ENCODE measurements around the gene THBS1.

THBS1 gene

DNA sequence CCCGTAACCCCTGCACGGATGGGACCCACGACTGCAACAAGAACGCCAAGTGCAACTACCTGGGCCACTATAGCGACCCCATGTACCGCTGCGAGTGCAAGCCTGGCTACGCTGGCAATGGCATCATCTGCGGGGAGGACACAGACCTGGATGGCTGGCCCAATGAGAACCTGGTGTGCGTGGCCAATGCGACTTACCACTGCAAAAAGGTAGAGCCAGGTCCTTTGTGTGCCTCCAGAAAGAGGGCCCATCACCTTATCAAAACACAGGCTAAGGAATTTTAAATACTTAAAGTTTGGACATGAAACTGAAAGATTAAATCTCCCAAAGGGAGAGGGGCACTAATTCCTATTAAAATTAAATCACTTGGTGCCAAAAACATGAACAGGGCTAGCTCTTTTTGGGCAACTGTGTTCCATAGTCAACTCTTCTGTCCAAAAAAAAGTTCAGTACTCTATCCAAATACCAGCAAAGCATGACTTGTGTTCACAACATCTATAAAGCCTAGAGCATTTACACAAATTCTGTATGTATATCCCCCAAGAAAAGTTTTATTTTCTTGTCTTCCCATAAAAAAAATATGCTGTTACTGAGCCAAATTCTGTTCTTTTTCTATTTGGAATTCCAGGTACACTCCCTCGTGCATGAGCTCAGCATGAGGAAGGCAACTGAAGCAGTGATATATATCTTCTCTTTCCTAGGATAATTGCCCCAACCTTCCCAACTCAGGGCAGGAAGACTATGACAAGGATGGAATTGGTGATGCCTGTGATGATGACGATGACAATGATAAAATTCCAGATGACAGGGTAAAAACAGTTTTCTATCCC lies 9.2 kb downstream of the THBS1 start:
- no peak for DNase-seq

DNA sequence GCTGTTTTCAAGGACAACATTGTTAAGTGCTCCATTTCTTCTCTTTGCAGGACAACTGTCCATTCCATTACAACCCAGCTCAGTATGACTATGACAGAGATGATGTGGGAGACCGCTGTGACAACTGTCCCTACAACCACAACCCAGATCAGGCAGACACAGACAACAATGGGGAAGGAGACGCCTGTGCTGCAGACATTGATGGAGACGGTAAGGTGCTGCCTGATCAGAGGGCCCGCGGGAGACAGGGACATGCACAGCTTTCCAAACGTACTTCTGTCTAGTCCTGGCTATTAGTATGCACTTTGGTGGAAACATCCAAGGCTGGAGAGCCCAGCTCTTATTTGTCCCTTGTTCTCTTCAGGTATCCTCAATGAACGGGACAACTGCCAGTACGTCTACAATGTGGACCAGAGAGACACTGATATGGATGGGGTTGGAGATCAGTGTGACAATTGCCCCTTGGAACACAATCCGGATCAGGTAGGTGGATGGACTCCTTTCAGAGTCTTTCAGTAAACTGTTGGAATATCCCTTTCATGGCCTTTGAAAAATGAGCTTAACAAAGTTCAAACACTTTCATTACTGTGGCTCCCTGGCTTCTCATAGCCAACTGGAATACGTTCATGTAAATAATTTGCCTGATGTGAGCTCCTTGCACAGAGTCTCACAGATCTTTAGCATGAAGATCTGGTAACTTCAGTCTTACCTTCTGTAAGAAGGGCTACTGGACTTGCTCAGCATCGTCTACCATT lies 10.4 kb downstream of the THBS1 start:
- DNase-seq: no peak

DNA sequence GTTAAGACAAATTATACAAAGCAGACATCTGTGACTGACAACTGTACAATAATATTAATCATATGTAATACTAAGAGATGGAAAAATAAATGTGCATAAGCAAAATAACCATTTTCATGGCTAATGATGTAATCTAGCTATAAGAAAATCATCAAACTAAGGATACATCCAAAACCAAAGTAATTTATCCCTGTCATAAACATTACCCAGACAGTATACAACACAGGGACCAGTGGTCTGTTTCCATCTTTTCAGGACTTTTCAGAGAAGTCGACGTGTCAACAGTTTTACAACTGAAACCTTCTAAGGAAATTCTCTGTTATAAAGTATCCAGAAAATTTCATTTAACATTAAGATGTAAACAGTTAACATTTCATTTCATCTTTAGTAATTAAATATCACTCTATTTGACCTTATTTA lies 11.0 kb downstream of the THBS1 start:
- no peak for DNase-seq

GRCh38 chr15:39592500-39592899 lies 11.6 kb downstream of the THBS1 start:
- no peak for DNase-seq

DNA sequence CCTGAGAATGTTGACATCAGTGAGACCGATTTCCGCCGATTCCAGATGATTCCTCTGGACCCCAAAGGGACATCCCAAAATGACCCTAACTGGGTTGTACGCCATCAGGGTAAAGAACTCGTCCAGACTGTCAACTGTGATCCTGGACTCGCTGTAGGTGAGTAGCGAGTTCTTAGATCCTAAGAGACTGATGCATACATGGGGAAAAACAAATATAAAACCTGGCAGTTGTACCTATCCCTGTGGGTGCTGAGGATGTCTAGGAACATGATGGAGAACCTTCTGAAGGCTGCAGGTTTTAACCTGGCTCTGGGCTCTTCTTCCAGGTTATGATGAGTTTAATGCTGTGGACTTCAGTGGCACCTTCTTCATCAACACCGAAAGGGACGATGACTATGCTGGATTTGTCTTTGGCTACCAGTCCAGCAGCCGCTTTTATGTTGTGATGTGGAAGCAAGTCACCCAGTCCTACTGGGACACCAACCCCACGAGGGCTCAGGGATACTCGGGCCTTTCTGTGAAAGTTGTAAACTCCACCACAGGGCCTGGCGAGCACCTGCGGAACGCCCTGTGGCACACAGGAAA lies 12.3 kb downstream of the THBS1 start:
- no peak for DNase-seq

DNA sequence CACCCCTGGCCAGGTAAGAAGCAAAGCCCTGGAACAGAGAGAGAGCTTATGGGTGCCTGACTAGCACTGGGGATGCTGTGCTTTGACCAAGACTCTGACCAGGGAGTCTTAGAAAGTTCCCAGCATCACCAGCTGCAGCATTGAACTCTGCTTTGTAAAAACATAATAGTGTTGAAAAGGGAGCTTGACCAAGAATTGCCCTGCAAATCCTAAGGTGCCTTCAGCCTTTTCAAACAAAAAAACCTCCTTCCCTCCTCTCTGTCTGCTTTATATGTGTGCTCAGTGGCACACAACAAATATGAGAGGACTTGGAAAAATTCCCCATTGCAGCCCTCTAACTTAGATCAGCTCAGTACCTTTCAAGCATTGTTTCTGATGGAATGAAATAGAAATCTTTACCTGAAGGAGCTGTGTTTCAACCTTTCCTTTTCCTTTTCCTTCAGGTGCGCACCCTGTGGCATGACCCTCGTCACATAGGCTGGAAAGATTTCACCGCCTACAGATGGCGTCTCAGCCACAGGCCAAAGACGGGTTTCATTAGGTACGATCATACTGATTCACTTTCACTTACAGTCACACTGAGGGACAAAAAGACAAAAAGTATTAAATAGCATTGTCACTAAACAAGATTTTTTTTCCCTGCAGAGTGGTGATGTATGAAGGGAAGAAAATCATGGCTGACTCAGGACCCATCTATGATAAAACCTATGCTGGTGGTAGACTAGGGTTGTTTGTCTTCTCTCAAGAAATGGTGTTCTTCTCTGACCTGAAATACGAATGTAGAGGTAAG lies 13.0 kb downstream of the THBS1 start:
- no peak for DNase-seq

DNA sequence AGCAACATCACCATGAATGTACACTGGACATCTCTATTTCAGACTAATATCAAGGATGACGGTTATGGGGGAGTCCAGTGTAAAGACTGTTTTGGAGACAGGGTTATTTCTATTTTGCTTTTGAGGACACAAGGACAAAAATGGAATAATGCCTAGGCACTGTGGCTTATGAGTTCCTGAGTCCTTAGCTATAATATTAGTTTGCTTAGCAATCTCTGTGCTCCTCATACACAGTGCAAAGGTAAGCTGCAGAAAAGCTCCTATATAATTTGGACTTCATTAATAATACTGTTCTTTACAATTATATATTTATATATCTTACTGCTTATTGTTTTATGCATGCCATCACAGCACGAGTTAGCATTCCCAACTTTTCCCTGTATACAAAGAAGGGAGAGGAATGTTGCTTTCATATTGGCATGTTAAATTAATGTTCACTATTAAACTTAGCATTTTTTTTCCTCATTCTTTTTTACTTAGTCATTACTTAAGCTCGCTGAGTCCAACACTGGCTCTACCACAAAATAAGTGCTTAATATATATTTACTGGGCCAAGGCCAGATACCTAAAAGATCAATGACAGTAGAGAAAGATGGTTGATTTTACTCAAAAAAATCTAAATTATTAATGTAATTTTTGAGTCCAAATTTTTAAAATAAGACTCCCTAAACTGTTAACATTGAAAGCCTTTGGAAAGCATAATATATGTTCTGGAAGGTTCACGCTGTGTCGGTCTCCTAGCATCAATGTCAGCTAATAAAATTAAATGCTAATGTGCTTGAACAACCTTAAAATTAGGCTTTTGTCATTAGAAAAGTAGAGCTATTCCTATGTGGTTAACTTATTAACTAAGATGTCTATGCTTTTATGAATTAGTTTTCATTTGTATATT lies 13.8 kb downstream of the THBS1 start:
- no peak for DNase-seq

GRCh38 chr15:39595338-39596221 lies 14.7 kb downstream of the THBS1 start:
- DNase-seq: no peak

DNA sequence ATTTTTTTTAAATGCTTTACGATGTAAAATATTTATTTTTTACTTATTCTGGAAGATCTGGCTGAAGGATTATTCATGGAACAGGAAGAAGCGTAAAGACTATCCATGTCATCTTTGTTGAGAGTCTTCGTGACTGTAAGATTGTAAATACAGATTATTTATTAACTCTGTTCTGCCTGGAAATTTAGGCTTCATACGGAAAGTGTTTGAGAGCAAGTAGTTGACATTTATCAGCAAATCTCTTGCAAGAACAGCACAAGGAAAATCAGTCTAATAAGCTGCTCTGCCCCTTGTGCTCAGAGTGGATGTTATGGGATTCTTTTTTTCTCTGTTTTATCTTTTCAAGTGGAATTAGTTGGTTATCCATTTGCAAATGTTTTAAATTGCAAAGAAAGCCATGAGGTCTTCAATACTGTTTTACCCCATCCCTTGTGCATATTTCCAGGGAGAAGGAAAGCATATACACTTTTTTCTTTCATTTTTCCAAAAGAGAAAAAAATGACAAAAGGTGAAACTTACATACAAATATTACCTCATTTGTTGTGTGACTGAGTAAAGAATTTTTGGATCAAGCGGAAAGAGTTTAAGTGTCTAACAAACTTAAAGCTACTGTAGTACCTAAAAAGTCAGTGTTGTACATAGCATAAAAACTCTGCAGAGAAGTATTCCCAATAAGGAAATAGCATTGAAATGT lies 15.6 kb downstream of the THBS1 start:
- DNase-seq: no peak

DNA sequence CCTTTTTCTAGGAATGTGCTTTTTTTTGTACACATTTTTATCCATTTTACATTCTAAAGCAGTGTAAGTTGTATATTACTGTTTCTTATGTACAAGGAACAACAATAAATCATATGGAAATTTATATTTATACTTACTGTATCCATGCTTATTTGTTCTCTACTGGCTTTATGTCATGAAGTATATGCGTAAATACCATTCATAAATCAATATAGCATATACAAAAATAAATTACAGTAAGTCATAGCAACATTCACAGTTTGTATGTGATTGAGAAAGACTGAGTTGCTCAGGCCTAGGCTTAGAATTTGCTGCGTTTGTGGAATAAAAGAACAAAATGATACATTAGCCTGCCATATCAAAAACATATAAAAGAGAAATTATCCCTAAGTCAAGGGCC lies 16.5 kb downstream of the THBS1 start:
- no peak for DNase-seq

GRCh38 chr15:39597751-39598185 lies 16.9 kb downstream of the THBS1 start:
- DNase-seq: no peak

- DNase-seq: no peak
These were observed 17.4 kb downstream of the THBS1 start for GRCh38 chr15:39598186-39598850.

- no peak for DNase-seq
These were observed 18.3 kb downstream of the THBS1 start for GRCh38 chr15:39598958-39599845.

DNA sequence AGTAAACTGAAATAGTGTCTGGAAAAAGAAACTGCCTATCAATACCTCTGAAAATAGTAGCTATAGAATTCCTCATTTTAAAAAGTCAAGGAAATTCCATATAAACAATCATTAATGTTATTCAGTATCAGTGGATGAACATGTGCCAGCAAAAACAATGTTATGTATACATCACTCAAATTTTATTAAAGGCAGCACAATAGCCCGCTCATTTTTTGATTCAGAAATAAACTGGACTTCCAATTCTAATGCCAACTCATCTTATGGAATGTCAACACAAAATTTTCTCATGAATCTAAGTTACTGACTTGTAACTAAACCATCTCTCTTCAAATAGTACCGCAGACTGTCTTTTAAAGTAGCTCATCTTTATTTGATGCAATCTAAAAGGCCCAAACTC lies 19.0 kb downstream of the THBS1 start:
- DNase-seq: no peak

DNA sequence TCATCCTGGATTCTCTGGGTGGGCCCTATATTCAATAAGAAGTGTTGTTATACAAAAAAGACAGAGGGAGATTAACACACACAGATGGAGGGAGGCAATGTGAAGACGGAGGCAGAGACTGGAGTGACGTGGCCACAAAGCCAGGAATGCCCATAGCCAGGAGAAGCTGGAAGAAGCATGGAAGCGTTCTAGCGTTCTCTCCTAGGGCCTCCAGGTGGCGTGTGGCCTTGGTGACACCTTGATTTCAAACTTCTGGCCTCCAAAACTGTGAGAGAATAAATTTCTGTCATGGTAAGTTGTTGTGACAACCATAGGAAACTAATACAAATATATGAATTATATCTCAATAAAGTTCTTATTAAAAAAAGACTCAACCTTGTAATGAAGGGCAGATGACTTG lies 21.3 kb downstream of the THBS1 start:
- no peak for DNase-seq

DNA sequence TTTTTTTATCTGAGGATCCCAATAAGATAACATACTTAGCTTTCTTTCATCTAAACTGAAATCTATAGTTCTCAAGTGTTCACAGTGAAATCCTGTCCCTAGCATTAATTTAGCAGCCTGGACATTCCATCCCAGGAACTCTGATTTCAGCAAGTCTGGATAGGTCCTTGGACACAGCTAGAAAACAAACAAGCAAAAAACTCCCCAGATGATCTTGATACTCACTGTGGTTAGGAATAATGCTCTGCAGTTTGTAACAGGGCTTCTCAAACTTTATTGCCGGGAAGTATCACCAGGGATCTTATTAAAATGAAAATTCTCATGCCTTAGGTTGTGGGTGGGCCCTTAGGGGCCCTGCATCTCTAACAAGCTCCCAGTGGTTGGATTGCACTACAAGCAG lies 24.3 kb downstream of the THBS1 start:
- no peak for DNase-seq

DNA sequence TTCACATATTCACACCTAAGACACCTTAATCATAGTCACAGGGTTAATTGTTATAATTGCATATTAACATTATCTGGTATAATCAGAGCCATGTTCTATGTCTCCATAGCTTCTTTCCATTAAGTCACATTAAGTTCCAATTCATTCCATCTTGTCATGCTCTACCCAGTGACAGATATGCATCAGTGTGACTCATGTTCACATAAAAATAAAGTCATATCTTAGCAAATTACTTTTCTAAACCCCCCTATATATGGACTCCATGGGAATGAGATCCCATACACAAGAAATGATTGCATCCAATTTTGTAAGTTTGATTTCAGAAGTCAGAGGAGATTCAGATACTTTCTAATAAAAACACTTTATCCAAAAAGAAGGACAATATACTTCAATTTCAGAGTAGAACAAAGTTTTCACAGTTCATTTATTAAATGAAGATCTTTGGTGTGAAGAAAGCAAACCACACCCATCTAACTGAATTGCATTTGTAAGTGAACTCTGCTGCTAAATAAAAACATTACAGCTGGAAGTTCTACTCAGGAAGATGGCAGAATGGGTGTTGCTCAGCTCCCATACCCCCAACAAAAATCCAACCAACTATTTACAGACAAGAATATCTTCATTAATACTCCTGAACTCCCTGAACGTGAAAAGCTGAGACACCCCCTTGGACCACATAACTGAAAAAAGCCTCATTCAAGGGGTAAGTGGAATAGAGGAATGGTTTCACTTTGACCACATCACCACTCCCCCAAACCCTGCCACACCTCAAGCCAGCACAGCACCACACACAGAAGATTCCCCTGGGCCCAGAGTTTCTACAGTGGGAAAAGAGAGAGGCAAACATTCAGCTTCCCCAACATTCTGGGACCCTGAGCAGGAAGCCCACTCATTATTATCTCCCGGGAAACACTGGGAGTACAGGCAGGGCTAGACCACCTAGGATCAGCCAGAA lies 27.6 kb downstream of the THBS1 start:
- no peak for DNase-seq
